T-helper 2 cell (primary cell): ENCODE data around the gene TSN.

ENCODE experiments used
- DNase-seq, 5 experiments: peaks; one replicate each; pipeline versions ENCODE4 v3.0.0 to v3.0.0-alpha.2; 2012 to 2022

Gene TSN

GRCh38 chr2:121746071-121746578 is 9.3 kb upstream of the TSN start:
- peak in 2 of 5 experiments; percentile 28 to 39 for DNase-seq

GRCh38 chr2:121748202-121748601 is 7.2 kb upstream of the TSN start:
- DNase-seq: peak in 1 of 5 experiments; percentile 30

- DNase-seq: no peak
These were observed 607 bp upstream of the TSN start for GRCh38 chr2:121754851-121755236.

GRCh38 chr2:121764681-121765228 is 9.3 kb downstream of the TSN start:
- no peak for DNase-seq

- no peak for DNase-seq
These were observed 11.2 kb downstream of the TSN start for GRCh38 chr2:121766624-121767023.

GRCh38 chr2:121768143-121768755 is 12.8 kb downstream of the TSN start:
- no peak for DNase-seq

GRCh38 chr2:121771976-121772742 is 16.7 kb downstream of the TSN start:
- no peak for DNase-seq

GRCh38 chr2:121774235-121774634 is 18.8 kb downstream of the TSN start:
- no peak for DNase-seq

- DNase-seq: no peak
These were observed 20.9 kb downstream of the TSN start for GRCh38 chr2:121776361-121776760.

GRCh38 chr2:121776885-121777698 is 21.6 kb downstream of the TSN start:
- DNase-seq: no peak

- no peak for DNase-seq
These were observed 22.2 kb downstream of the TSN start for GRCh38 chr2:121777699-121778058.

GRCh38 chr2:121778741-121779487 is 23.5 kb downstream of the TSN start:
- DNase-seq: no peak

- DNase-seq: no peak
These were observed 27.7 kb downstream of the TSN start for GRCh38 chr2:121783180-121783579.

- DNase-seq: no peak
These were observed 33.2 kb downstream of the TSN start for GRCh38 chr2:121788685-121789084.

GRCh38 chr2:121790276-121790956 is 35.0 kb downstream of the TSN start:
- DNase-seq: no peak

- no peak for DNase-seq
These were observed 35.8 kb downstream of the TSN start for GRCh38 chr2:121791290-121791689.

- DNase-seq: no peak
These were observed 36.4 kb downstream of the TSN start for GRCh38 chr2:121791801-121792221.

GRCh38 chr2:121793816-121794215 is 38.4 kb downstream of the TSN start:
- DNase-seq: no peak

GRCh38 chr2:121794233-121794632 is 38.8 kb downstream of the TSN start:
- DNase-seq: no peak

- DNase-seq: no peak
These were observed 40.8 kb downstream of the TSN start for GRCh38 chr2:121796239-121796638.

GRCh38 chr2:121798617-121799016 is 43.2 kb downstream of the TSN start:
- no peak for DNase-seq

- no peak for DNase-seq
These were observed 46.5 kb downstream of the TSN start for GRCh38 chr2:121801916-121802315.
